ENCODE data around the gene AQP9. TPM values are rescaled to one million over a fixed set of nuclear protein-coding genes. Genes with fewer than 3 reads are reported as not detected.

Gene AQP9
- total RNA-seq, 1 donor from 2014 or later: not detected

DNA sequence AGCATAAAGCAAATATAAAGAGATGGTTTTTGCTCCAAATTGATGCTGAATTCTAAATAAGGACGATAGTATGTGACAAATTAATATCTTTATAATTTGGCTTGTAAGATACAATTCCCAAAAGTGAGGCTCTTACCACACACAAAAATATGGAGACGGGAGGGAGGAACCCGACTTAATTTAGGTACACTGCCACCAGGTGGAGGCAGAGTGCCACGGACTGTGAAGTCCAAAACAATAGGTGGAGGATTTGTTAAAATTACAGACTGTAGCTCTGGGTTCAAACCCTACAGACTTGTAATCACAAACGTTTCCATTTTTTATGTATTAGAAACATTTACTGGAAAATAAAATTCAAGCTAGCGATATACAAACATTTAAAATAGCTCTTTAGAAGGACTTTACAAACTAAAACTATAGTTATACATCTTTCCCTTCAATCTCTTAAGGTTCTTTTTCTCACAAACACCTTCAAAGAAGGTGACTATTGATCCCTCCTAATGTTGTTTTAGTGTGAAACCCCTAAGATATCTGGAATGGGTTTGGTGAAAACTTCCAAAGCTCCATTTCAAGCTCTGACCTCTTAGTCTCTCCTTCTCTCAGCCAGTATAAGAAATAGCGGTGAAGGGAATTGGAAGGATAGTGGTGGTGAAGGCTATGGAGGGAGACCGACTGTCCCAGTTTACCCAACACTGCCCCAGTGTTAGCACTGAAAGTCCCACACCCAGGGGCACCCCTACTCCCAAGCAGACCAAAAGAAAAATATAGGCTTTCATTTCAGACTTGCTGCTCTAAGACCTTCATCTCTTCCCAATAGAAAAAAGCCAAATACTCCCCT, 89.7 kb downstream of the AQP9 start:
- H3K27ac Mint-ChIP-seq: peak overlapping the region; percentile 35
- H3K4me1 Mint-ChIP-seq: peaks cover 18% of the 10 kb centered on the region
- no peaks in the 10 kb centered on the region for H3K9me3 Mint-ChIP-seq
- peak in 1 of 2 experiments; percentile 66 for DNase-seq (ENCODE audit: low spot score in 2 of 2, unreplicated experiment in 2 of 2)
- TF ChIP-seq, protein P1, sequence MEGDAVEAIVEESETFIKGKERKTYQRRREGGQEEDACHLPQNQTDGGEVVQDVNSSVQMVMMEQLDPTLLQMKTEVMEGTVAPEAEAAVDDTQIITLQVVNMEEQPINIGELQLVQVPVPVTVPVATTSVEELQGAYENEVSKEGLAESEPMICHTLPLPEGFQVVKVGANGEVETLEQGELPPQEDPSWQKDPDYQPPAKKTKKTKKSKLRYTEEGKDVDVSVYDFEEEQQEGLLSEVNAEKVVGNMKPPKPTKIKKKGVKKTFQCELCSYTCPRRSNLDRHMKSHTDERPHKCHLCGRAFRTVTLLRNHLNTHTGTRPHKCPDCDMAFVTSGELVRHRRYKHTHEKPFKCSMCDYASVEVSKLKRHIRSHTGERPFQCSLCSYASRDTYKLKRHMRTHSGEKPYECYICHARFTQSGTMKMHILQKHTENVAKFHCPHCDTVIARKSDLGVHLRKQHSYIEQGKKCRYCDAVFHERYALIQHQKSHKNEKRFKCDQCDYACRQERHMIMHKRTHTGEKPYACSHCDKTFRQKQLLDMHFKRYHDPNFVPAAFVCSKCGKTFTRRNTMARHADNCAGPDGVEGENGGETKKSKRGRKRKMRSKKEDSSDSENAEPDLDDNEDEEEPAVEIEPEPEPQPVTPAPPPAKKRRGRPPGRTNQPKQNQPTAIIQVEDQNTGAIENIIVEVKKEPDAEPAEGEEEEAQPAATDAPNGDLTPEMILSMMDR (IDR thresholded peaks at IDR 0.05; ENCODE audit: unreplicated experiment): peak; percentile 82
- H3K27me3 Mint-ChIP-seq (ENCODE audit: low read depth): peaks cover 4% of the 10 kb centered on the region
- H3K4me3 Mint-ChIP-seq: no peak overlapping the region
- no peaks in the 10 kb centered on the region for H3K36me3 Mint-ChIP-seq

GRCh38 chr15:58228718-58229117, 90.5 kb downstream of the AQP9 start:
- Mint-ChIP-seq H3K4me3 (no peak overlapping the region), H3K36me3 (no peaks in the 10 kb centered on the region), H3K27me3 (ENCODE audit: low read depth) (peaks cover 4% of the 10 kb centered on the region), H3K4me1 (peaks cover 18% of the 10 kb centered on the region), H3K9me3 (no peaks in the 10 kb centered on the region), H3K27ac (peak overlapping the region; percentile 10)
- no peak for DNase-seq (ENCODE audit: low spot score in 2 of 2, unreplicated experiment in 2 of 2)
- TF ChIP-seq, protein P1 (IDR thresholded peaks at IDR 0.05; ENCODE audit: unreplicated experiment): no peak

- no peak for DNase-seq (ENCODE audit: low spot score in 2 of 2, unreplicated experiment in 2 of 2)
- H3K4me1 Mint-ChIP-seq: peaks cover 22% of the 10 kb centered on the region
- no peaks in the 10 kb centered on the region for H3K36me3 Mint-ChIP-seq
- H3K4me3 Mint-ChIP-seq: no peak overlapping the region
- TF ChIP-seq, protein P1 (IDR thresholded peaks at IDR 0.05; ENCODE audit: unreplicated experiment): no peak
- no peaks in the 10 kb centered on the region for H3K9me3 Mint-ChIP-seq
- peaks cover 4% of the 10 kb centered on the region for H3K27me3 Mint-ChIP-seq (ENCODE audit: low read depth)
- no peak overlapping the region for H3K27ac Mint-ChIP-seq
These were observed 91.2 kb downstream of the AQP9 start for GRCh38 chr15:58229297-58229768.

DNA sequence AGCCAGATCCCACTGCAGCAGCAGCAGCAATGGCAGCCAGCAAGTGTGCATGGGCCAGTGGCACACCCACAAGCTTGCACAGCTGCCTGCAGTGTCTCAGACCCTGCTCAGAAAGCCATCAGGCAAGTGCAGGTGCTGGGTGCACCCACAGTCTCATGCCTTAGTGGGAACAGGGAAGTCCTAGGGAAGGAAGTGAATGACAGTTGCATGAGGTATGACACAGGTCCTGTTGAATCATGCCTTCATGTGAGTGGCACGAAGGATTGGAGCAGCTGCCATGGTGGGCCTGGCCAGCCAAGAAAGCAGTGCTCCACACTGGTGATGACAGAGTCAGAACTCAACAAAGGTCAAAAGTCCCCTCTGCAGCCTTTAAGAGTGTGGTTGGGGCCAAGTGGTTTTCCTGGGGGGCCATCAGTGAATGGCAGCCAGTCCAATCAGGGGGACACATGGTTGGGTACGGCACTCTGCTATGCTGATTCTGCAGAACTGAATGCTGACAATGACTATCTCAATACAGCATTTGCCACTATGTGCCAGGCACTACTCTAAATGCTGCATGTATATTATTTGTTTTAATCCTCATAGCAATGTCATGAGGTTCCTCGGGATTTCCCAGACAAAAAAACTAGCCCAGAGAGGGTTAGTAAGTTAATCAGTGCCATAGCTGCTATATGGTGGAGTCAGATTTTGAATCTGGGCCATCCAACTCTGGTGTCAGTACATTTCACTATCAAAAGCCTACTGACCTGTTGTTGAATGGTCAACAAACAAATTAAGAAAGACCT, 94.3 kb downstream of the AQP9 start:
- peaks cover 4% of the 10 kb centered on the region for H3K27me3 Mint-ChIP-seq (ENCODE audit: low read depth)
- no peak for DNase-seq (ENCODE audit: low spot score in 2 of 2, unreplicated experiment in 2 of 2)
- no peak overlapping the region for H3K27ac Mint-ChIP-seq
- TF ChIP-seq, protein P1 (IDR thresholded peaks at IDR 0.05; ENCODE audit: unreplicated experiment): no peak
- H3K4me3 Mint-ChIP-seq: no peak overlapping the region
- H3K9me3 Mint-ChIP-seq: peaks cover 4% of the 10 kb centered on the region
- no peaks in the 10 kb centered on the region for H3K36me3 Mint-ChIP-seq
- H3K4me1 Mint-ChIP-seq: peaks cover 25% of the 10 kb centered on the region

GRCh38 chr15:58233341-58233740, 95.2 kb downstream of the AQP9 start:
- peaks cover 4% of the 10 kb centered on the region for H3K27me3 Mint-ChIP-seq (ENCODE audit: low read depth)
- no peak for DNase-seq (ENCODE audit: low spot score in 2 of 2, unreplicated experiment in 2 of 2)
- H3K4me1 Mint-ChIP-seq: peaks cover 21% of the 10 kb centered on the region

More at GRCh38 chr15:58233341-58233740, 95.2 kb downstream of the AQP9 start:
- peaks cover 4% of the 10 kb centered on the region for H3K9me3 Mint-ChIP-seq
- H3K36me3 Mint-ChIP-seq: no peaks in the 10 kb centered on the region
- no peak overlapping the region for H3K27ac Mint-ChIP-seq
- no peak overlapping the region for H3K4me3 Mint-ChIP-seq
- TF ChIP-seq, protein P1 (IDR thresholded peaks at IDR 0.05; ENCODE audit: unreplicated experiment): no peak

Other genes starting within 250 kb of the AQP9 start
- gene ALDH1A2, start 72.7 kb upstream of the AQP9 start, total RNA-seq: 26.2 to 31.9 TPM (median 28.6 TPM) in 3 replicates

Data from mesothelial cell of epicardium (in vitro differentiated cells).